Endodermal cell (in vitro differentiated cells): ENCODE measurements around the gene SPON1. TPM values are rescaled to one million over a fixed set of nuclear protein-coding genes. Genes with fewer than 3 reads are reported as not detected.

Experiments
- DNase-seq: peaks from one replicate; pipeline ENCODE4 v3.0.0-alpha.2; 2017
- H3K27ac ChIP-seq: 2 replicates; pipeline ENCODE4 v1.5.1; 2013; ENCODE audit warnings: mild to moderate bottlenecking, low read depth, low read length, moderate library complexity
- H3K27me3 ChIP-seq: 2 replicates; pipeline ENCODE4 v1.6.1; 2013; ENCODE audit warnings: mild to moderate bottlenecking, low read length, moderate library complexity; ENCODE audit not compliant: insufficient read depth, control insufficient read depth, poor library complexity, severe bottlenecking
- H3K36me3 ChIP-seq: 2 replicates; pipeline ENCODE4 v1.7.0; 2013; ENCODE audit warnings: mild to moderate bottlenecking, low read length, moderate library complexity; ENCODE audit not compliant: control insufficient read depth, insufficient read depth
- H3K4me1 ChIP-seq: one replicate; pipeline ENCODE4 v1.7.0; 2013; ENCODE audit warnings: low read length; ENCODE audit not compliant: control insufficient read depth, insufficient read depth
- H3K4me3 ChIP-seq: 2 replicates; pipeline ENCODE4 v1.5.1; 2013; ENCODE audit warnings: mild to moderate bottlenecking, low read length, moderate library complexity
- H3K9ac ChIP-seq: 2 replicates; pipeline ENCODE4 v1.6.1; 2013; ENCODE audit warnings: mild to moderate bottlenecking, low read length, moderate library complexity; ENCODE audit not compliant: poor library complexity, severe bottlenecking; ENCODE audit errors: extremely low read depth
- H3K9me3 ChIP-seq: 2 replicates; pipeline ENCODE4 v1.6.1; 2013; ENCODE audit warnings: mild to moderate bottlenecking, low read length, moderate library complexity; ENCODE audit not compliant: control insufficient read depth
- H3K27ac Mint-ChIP-seq: 2 replicates; pipeline ENCODE4 v1.8.0; 2020; ENCODE audit warnings: mixed read lengths
- H3K27me3 Mint-ChIP-seq: 2 replicates; pipeline ENCODE4 v1.8.0; 2021; ENCODE audit warnings: mild to moderate bottlenecking, mixed read lengths; ENCODE audit not compliant: insufficient read depth
- H3K36me3 Mint-ChIP-seq: 2 replicates; pipeline ENCODE4 v1.8.0; 2020; ENCODE audit warnings: low read depth, mixed read lengths
- H3K4me1 Mint-ChIP-seq: 2 replicates; pipeline ENCODE4 v1.8.0; 2020; ENCODE audit warnings: mixed read lengths
- H3K4me3 Mint-ChIP-seq: 2 replicates; pipeline ENCODE4 v1.8.0; 2020; ENCODE audit warnings: mild to moderate bottlenecking, moderate library complexity, mixed read lengths
- H3K9me3 Mint-ChIP-seq: 2 replicates; pipeline ENCODE4 v1.8.0; 2020; ENCODE audit warnings: mild to moderate bottlenecking, mixed read lengths
- WGBS, 2 experiments: methylation state at CpG; one replicate each; pipeline versions ENCODE4 v1.1.5 to v1.1.7; 2013; ENCODE audit warnings: missing lambda C conversion rate in 2 of 2, mixed read lengths in 1 of 2; ENCODE audit not compliant: insufficient coverage in 1 of 2, insufficient read length in 1 of 2; 5-methylcytosine and 5-hydroxymethylcytosine counted together
- total RNA-seq, 2 donors: library from RNA; stranded (reverse); fragmentation: NEBNext Ultra II Directional in 1 of 2; extraction: Animal tissue kit (Norgen Biotek cat#: 25700) in 1 of 2; gene quantifications; 2 replicates in 1 of 2; 3 replicates in 1 of 2; pipeline ENCODE4 v1.2.1, GENCODE V29; 2021
- TF ChIP-seq, protein P1 (sequence below): fragments of 200-600 bp; sonication (generic); conservative IDR thresholded peaks from 2 replicates; pipeline ENCODE4 v1.5.0; 2021; ENCODE audit warnings: antibody characterized with exemption, mild to moderate bottlenecking

Gene SPON1
- total RNA-seq, 2 donors from 2014 or later = 0.13 to 1.6 TPM

GRCh38 chr11:13966013-13966412 is 3.5 kb downstream of the SPON1 start:
- Mint-ChIP-seq H3K9me3 (no peaks in the 10 kb centered on the region), H3K36me3 (no peaks in the 10 kb centered on the region), H3K27me3 (peaks cover 64% of the 10 kb centered on the region), H3K27ac (no peak overlapping the region), H3K4me1 (peaks cover 23% of the 10 kb centered on the region), H3K4me3 (no peak overlapping the region)
- Histone ChIP-seq H3K9ac (no peak overlapping the region), H3K4me3 (no peak overlapping the region), H3K4me1 (no peaks in the 10 kb centered on the region), H3K9me3 (no peaks in the 10 kb centered on the region), H3K27ac (no peak overlapping the region), H3K27me3 (peaks cover 86% of the 10 kb centered on the region), H3K36me3 (no peaks in the 10 kb centered on the region)
- WGBS, 2 experiments = 53 to 100% methylated on average over 1 to 3 of the region's 3 CpGs
- no peak for DNase-seq
- TF ChIP-seq, protein P1, sequence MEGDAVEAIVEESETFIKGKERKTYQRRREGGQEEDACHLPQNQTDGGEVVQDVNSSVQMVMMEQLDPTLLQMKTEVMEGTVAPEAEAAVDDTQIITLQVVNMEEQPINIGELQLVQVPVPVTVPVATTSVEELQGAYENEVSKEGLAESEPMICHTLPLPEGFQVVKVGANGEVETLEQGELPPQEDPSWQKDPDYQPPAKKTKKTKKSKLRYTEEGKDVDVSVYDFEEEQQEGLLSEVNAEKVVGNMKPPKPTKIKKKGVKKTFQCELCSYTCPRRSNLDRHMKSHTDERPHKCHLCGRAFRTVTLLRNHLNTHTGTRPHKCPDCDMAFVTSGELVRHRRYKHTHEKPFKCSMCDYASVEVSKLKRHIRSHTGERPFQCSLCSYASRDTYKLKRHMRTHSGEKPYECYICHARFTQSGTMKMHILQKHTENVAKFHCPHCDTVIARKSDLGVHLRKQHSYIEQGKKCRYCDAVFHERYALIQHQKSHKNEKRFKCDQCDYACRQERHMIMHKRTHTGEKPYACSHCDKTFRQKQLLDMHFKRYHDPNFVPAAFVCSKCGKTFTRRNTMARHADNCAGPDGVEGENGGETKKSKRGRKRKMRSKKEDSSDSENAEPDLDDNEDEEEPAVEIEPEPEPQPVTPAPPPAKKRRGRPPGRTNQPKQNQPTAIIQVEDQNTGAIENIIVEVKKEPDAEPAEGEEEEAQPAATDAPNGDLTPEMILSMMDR = no peak

- H3K27ac ChIP-seq = no peak overlapping the region
- Mint-ChIP-seq H3K9me3 (no peaks in the 10 kb centered on the region), H3K4me3 (no peak overlapping the region), H3K36me3 (no peaks in the 10 kb centered on the region), H3K27ac (no peak overlapping the region), H3K4me1 (peaks cover 23% of the 10 kb centered on the region), H3K27me3 (peaks cover 61% of the 10 kb centered on the region)
- H3K9me3 ChIP-seq = no peaks in the 10 kb centered on the region
- WGBS, 2 experiments = 92% methylated on average over 1 of the region's 1 CpG; no CpG with 5 or more reads in 1 of the 2 experiments
- no peaks in the 10 kb centered on the region for H3K4me1 ChIP-seq
- peaks cover 81% of the 10 kb centered on the region for H3K27me3 ChIP-seq
- H3K4me3 ChIP-seq = no peak overlapping the region
- DNase-seq = no peak
- H3K36me3 ChIP-seq = no peaks in the 10 kb centered on the region
- H3K9ac ChIP-seq = no peak overlapping the region
- TF ChIP-seq, protein P1 = no peak
Measured at GRCh38 chr11:13966486-13966885, 4.0 kb downstream of the SPON1 start.

- peaks cover 11% of the 10 kb centered on the region for H3K4me1 Mint-ChIP-seq
- Histone ChIP-seq H3K4me3 (no peak overlapping the region), H3K4me1 (peaks cover 6% of the 10 kb centered on the region), H3K9ac (no peak overlapping the region), H3K27me3 (peaks cover 36% of the 10 kb centered on the region), H3K9me3 (no peaks in the 10 kb centered on the region), H3K36me3 (no peaks in the 10 kb centered on the region), H3K27ac (no peak overlapping the region)
- 65 to 90% methylated on average over 1 to 2 of the region's 2 CpGs for WGBS, 2 experiments
- H3K27me3 Mint-ChIP-seq = peaks cover 17% of the 10 kb centered on the region
- H3K9me3 Mint-ChIP-seq = no peaks in the 10 kb centered on the region
- DNase-seq = peak; percentile 83
- H3K4me3 Mint-ChIP-seq = no peak overlapping the region
- no peak overlapping the region for H3K27ac Mint-ChIP-seq
- H3K36me3 Mint-ChIP-seq = no peaks in the 10 kb centered on the region
- TF ChIP-seq, protein P1 = peak; percentile 76
Measured at GRCh38 chr11:13970986-13971385, 8.5 kb downstream of the SPON1 start.
